ENCODE measurements around the gene UPK3B.
"Not testable (repeated sequence)": the region's sequence is repeated elsewhere in the genome, so short reads cannot be mapped to it uniquely, and the experiment has no call there.

The UPK3B gene

DNA sequence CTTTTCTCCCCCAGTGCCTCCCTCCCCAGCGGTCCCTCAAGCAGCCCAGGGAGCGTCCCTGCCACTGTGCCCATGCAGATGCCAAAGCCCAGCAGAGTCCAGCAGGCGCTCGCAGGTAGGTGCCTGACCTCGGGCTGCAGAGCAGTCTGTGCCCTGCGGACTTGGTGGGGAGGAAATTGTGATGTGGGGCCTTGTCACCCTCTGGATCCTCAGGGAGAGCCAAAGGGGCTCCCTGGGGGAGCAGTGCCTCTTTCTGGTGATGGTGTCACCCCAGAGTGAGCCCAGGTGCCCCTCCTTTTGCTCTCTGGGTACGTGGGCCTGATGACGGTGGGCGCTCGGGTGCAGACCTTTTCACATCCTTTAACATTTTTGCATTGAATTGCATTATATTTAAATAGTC, 18.2 kb upstream of the UPK3B start:
- DNase-seq = not testable (repeated sequence)

DNA sequence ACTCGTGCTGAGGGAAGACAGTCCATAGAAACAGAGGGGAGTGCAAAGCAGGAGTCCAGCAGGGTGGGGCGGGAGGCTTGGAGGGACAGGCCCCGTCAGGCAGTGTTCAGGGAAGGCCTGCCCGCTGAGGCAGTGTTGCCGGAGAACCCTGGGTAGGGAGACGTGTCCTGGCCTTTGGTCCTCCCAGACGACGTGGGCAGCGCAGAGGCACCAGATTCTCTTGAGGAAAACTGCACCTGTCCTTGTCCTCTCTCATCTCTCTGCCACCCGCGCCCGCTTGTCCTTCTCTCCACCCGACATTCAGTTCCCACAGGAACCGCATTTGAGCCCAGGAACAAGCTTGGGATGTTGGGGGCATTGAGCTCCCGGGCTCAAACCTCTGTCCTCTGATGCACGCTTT, 14.6 kb upstream of the UPK3B start:
- not testable (repeated sequence) for DNase-seq

DNA sequence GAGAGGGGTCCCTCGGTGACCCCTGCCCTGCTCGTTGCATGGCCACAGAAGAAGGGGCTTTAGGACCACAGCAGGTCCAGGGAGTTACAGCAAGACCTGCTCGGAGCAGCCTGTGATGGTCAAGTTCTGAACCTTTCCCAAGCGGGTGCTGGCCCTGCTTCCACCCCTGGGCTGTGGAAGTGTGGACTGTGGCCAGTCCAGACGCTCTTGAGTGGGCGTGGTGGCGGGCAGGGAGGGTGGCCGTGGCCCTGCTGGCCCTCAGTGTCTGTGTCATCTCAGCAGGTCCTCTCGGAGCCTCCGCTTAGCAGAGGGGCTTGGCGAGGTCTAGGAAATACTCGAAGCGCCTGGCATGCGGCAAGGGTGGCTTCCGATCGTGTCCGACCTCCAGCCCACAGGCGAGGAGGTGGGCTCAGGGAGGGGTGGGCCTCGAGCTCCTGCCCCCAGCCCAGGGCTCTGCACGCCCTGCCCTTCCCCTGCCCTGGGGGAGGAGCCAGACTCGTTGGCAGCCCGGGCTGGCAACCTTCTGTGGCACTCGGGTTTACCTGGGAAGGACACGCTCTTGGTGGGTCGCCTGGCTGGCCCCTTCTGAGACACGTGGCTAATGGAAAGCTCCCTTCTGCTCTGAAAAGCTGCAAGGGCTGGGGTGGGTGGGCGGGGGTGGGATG, 12.3 kb upstream of the UPK3B start:
- not testable (repeated sequence) for DNase-seq

DNA sequence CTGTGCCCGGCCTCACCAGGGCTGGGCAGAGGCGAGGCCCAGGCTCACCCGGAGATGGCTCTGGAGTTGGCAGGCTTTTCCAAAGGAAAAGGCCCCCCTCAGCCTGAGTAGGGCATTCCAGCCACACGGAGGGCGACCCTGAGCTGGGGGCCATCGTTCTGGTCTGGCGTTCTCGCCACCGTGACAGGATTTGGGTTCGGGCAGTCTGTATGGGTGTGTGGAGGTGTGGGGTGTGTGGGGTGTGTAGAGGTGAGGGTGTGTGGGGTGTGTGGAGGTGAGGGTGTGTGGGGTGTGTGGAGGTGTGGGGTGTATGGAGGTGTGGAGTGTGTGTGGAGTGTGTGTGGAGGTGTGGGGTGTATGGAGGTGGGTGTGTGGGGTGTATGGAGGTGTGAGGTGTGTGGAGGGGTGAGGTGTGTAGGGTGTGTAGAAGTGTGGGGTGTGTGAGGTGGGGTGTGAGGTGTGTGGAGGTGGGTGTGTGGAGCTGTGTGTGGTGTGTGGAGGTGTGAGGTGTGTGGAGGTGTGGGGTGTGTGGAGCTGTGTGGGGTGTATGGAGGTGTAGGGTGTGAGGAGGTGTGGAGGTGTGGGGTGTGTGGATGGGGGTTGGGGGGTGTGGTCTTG, 11.7 kb upstream of the UPK3B start:
- not testable (repeated sequence) for DNase-seq

DNA sequence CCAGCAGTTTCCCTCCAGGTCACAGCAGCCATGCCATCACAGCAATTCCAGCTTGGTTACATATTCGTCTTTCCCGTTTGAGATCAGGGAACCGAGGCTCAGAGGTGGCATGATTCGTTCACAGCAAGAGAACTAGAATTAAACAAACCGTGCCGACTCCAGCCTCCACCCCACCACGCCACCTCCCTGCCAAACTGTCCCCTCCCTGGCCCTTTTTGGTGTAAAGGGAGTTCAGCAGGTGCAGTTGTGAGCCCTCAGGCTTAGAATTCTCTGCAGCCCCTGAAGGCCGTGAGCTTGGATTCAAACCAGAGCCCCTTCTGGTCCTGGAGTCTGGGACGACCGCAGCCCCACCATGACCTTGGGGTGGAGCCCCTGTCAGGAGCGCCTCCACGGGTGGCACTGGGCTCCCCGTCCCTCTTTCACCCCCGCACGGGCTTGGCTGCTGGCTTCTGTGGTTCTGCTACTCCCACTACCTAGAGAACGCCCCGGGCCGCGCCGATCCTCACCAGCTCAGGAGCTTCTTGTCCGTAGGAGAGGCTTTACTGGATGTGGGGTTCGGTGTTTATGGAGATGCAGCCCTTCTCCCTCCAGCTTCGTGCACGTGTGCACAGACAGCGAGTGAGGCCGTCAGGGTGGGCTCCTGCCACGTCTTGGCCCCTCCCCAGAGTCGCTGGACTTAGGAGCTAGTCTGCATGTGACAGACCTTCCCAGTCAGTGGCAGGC, 11.0 kb upstream of the UPK3B start:
- DNase-seq = not testable (repeated sequence)

DNA sequence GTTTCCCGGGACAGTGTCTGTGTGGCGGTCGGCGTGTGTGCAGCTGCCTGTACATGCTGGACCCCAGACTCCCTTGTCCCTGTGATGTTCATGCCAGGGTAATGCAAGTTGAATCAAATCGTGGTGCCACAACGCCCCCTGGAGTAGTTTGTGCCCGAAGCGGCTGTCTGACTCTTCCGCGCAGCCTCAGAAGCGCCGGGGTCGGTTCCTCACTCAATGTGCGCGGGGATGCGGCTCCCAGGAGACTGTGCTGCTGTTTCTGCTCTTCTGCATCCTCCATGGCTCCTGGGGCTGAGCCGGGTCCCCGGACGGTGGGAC, 10.5 kb upstream of the UPK3B start:
- not testable (repeated sequence) for DNase-seq

DNA sequence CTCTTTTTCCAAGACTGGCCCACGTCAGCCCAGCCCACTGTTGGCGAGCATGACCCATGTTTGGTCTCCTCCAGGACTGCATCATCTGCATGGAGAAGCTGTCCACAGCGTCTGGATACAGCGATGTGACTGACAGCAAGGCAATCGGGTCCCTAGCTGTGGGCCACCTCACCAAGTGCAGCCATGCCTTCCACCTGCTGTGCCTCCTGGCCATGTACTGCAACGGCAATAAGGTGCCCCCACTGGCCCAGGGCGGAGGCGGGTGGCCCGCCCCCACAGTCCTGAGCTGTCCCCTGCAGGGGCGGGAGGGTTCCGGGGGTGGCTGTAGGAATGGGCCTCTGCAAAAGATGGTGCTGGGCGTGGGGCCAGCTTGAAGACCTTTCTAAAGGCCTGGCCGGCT, 8.1 kb upstream of the UPK3B start:
- not testable (repeated sequence) for DNase-seq

DNA sequence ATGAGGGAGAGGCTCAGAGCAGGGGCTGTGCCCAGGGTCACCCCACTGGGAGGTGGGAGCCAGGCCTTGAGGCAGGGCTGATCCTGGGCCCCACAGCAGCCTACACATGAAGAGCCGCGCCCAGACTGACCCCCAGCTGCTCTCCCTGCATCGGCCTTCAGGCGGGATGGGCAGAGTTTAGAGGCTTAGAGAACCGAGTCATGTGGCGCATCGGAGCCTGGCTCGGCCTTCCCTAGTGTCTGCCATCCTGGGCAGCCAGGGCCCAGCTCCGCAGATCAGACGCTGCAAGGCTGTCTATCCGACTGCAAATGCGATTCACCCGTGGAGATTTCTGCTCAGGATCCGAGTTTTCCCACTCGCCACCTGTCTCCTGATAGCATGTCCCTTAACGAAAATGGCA, 7.5 kb upstream of the UPK3B start:
- DNase-seq = not testable (repeated sequence)

DNA sequence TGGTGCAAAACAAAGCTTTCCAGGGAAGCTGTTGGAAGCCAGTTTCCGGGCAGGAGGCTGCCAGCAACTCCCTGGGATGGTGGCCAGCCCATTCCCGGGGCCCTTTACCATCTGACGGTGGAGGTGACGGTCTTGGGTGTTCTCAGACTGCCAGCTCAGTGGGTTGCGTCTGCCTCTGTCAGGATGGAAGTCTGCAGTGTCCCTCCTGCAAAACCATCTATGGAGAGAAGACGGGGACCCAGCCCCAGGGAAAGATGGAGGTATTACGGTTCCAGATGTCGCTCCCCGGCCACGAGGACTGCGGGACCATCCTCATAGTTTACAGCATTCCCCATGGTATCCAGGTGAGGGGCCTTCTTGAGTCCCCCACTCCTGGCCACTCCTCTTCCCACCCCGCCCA, 7.1 kb upstream of the UPK3B start:
- not testable (repeated sequence) for DNase-seq

DNA sequence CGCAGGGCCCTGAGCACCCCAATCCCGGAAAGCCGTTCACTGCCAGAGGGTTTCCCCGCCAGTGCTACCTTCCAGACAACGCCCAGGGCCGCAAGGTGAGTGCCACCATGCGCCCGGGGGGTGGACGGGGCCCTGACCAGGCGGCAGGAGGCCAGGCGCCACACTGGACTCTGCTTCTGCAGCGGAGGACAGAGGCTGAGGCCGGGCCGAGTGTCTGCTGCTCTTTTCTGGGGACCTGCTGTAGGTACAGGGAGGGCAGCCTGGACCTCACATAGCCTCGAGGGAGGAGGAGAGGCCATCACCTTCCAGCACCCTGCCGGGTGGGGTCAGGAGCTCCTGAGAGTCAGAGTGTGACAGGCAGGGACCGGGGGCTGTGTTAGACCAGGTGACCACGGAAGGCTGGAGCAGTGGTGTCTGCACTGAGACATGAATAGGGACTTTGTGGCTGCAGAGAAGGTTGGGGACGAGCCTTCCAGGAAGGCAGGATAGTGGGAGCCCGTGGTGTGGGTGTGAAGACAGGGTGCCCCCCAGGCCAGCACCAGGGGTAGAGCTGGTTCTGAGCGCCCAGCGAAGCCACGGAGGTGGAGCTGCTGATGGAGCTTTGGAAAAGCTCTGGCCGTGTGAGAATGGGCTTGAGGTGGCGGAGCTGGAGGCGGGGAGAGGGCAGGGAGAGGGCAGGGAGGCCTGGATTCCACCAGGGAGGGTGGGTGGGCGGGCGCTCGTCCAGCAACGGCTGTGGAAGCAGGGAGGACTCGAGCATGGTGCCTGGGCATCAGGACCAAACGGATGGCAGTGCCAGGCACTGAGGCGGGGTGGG, 5.8 kb upstream of the UPK3B start:
- DNase-seq = not testable (repeated sequence)

DNA sequence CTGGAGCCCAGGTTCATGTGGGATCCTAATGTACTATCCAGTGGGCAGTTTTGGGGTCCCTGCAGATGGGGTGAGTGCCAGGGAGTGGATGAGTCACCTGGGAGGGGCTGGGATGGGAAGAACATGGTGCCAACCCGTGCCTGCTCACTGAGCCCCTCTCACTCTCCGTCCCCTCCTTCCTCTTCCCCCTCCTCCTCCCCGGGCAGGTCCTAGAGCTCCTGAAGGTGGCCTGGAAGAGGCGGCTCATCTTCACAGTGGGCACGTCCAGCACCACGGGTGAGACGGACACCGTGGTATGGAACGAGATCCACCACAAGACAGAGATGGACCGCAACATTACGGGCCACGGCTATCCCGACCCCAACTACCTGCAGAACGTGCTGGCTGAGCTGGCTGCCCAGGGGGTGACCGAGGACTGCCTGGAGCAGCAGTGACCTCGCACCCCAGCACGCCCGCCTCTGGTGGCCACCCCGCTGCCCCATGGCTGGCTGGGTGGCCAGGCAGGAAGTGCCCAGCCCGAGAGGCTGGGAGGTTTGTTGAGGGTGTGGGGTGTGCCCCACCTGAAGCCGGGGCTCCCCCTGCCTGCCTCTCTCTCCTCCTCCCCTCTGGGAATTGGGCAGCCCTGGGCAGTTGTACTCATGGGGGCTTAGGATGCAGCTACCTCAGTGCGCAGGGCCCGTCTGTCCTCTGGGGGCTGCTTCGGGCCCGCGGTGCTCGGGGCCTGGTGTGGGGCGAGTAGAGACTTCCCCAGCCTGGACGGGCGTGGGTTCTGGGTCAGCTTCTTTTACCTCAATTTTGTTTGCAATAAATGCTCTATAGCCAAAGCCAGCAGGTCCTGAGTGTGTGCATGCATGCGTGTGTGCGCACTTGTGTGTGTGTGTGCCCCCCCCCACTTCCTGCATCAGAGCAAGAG, 4.9 kb upstream of the UPK3B start:
- DNase-seq = no peak

DNA sequence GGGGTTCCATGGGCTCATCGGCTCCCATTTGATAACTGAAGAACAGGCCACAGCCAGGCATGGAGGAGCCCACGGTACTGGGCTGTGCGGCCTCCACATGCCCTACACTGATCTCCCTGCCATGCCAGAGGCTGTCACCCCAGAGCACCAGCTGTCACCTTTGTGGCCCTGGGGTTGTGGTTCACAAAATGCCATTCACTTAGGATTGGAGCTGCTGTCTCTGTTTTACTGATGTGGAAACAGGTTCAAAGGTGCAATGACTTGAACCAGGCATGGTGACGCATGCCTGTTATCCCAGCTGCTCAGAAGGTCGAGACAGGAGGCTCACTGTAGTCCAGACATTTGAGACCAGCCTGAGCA, 4.3 kb upstream of the UPK3B start:
- no peak for DNase-seq

DNA sequence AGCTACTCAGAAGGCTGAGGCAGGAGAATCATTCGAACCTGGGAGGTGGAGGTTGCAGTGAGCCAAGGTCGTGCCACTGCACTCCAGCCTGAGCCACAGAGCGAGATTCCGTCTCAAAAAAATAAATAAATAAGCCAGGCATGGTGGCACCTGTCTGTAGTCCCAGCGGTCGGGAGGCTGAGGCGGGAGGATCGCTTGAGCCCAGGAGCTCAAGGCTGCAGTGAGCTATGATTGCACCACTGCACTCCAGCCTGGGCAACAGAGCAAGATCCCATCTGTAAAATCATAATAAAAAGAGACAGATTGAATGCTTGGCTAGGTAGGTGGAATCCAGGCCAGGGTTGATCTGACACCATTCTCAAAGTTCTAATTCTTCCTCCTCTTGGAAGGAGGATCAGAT, 3.7 kb upstream of the UPK3B start:
- not testable (repeated sequence) for DNase-seq

DNA sequence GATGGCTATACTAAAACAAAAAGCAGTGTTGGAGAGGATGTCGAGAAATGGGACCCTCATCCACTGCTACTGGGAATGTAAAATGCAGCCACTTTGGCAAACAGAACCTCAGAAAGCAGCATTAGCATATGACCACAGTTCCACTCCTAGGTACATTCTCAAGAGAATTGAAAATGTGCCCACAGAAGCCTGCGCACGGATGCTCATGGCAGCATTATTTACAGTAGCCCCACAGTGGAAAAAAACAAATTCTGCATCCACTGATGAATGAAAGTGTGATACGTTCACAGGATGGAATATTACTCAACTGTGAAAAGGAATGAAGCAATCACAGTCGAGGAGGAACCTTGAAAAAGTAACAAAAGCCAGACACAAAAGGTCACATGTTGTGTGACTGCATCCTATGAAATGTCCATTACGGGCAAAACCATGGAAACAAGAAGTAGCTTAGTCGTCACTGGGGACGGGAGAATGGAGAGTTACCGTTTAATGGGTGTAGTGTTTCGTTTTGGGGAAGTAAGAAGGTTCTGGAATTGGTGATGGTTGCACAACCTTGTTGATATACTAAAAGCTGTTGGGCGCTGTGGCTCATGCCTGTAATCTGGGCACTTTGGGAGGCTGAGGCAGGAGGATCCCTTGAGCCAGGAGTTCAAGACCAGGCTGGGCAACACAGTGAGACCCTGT, 2.5 kb upstream of the UPK3B start:
- DNase-seq = no peak

DNA sequence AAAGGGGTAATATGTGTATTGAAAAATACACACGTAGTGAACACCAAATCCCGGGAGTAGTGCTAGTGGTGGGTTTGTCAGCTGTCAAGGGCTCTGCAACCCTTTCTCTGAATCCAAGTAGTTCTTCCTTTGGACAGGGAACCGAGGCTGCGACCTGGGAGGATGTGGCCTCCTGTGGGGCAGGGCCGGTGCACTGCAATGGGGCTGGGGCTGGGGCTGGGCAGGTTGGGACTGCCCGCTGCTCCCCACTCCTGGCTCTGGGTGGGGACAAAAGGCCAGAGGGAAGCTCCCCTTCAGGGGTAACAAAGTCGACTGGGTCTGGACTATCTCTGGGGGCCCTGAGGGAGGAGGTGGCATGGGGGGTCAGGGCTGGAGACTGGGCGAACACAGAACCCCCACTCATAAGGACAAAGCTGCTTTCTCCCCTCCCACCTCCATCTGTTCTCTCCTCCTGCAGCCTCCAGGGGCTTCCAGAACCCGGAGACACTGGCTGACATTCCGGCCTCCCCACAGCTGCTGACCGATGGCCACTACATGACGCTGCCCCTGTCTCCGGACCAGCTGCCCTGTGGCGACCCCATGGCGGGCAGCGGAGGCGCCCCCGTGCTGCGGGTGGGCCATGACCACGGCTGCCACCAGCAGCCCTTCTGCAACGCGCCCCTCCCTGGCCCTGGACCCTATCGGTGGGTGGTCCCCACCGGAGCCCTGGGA, 1.0 kb downstream of the UPK3B start:
- not testable (repeated sequence) for DNase-seq

DNA sequence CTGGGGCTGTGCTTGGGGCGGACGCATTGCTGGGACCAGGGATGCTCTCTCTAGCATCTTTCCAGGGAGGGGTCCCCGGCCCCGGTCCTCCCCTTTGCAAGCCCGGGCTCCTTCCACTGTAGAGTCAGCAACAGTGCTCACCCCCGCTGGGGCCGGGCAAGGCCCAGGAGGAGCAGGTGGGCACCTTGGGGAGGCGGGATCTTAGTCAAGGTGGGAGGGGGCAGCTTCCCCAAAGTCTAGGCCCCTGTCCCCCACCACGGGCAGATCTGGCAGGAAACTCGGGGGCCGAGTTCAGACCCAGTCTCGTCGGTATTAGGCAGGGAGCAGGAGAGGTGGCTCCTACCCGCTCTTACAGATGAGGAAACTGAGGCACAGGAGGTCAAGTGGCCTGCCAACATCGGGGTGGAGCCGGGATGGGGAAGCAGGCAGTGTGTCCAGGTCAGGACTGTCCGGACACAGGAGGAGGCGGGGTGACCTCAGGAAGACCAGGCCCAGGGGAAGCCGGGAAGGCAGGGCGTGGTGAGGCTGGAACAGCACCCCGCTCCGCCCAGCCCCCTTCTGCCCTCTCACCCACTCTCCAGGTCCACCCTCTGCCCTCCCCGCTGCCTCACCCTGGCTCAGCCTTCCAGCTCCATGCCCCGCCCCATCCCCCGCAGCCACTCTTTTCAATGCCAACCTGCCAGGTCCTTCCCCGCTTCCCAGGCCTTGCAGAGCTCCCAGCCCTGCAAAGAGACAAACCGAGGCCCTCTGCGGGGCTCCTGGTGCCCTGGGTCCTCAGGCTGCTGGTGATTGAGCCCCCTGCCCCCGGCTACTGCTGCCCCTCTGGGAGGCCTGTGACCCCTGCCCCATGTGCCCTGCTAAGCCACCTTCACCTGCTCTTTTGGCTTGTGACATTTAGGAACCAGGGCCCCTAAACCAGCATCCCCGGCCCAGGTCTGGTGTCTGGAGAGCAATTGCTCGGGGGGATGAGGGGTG, 1.8 kb downstream of the UPK3B start:
- DNase-seq = not testable (repeated sequence)

DNA sequence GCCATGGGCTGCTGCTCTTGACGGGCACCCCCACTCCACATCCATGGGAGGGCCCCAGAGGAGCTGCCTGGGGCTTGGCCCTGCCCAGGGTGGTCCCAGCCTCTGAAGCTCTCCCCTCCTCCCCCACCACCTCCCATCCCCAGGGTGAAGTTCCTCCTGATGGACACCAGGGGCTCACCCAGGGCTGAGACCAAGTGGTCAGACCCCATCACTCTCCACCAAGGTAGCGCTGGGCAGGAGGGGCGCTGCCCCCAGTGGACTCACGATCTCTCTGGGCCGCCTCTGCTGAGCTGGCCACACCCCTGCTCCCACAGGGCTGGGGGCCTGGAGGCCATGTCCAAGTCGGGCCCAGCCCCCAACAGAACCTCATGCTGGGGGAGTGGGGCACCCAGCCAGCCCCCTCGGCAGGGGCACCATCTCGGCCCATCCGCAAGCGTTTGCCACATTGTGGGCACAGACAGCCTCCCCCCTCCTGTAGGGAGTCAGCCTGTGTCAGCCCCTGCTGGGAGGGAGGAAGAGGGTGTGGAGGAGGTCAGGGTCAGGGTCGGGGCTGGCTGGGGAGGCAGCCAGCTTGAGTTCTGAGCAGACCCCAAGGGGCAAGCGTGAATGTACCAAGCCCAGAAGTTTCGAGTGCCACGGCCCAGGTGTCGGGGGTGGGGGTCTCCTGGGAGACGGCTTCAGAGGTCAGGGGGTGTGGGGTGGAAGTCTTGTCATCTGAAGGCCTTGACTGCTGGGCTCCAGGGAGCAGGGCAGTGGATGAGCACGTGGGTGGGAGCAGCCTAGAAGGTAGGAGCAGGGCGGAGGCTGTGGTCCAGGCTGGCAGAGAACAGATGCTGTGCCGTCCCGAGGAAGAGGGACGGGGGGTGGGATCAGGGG, 2.8 kb downstream of the UPK3B start:
- DNase-seq = peak; percentile 19
